Panc1 (cell line): ENCODE measurements around the gene SLIT3. TPM values are rescaled to one million over a fixed set of nuclear protein-coding genes. Genes with fewer than 3 reads are reported as not detected.

Experiments used
- ATAC-seq: fragments of 200-7000 bp; cut with Tn5 transposase; 2 replicates; pipeline ENCODE4 v1.9.1; 2020; ENCODE audit warnings: mild to moderate bottlenecking, moderate library complexity
- BruUV-seq: library from RNA; stranded (reverse); fragments of 400-500 nt; replicated peaks from 2 replicates; lab custom pipeline; 2021; lab: Mats Ljungman, UMichigan
- CTCF ChIA-PET: fragments of 300-600 bp; sonication (Branson Sonifier 250); formaldehyde crosslinking; loops from one replicate; lab custom pipeline; 2022; ENCODE audit warnings: antibody characterized with exemption; lab: Charles Lee
- POLR2A ChIA-PET: fragments of 300-600 bp; sonication (Branson Sonifier 250); formaldehyde crosslinking; loops from one replicate; lab custom pipeline; 2022; ENCODE audit warnings: antibody characterized with exemption; lab: Charles Lee
- DNase-seq: peaks from one replicate; pipeline ENCODE4 v3.0.0-alpha.2; 2010; ENCODE audit warnings: low read depth, low spot score
- H3K27ac ChIP-seq: 2 replicates; pipeline ENCODE4 v1.5.1; 2011; ENCODE audit warnings: mild to moderate bottlenecking, low read length, inconsistent platforms
- H3K27me3 ChIP-seq: fragments of 200-500 bp; sonication (Bioruptor generic); 2 replicates; pipeline ENCODE4 v1.6.0; 2014; ENCODE audit warnings: low read length, inconsistent platforms; ENCODE audit not compliant: control insufficient read depth, insufficient read depth
- H3K36me3 ChIP-seq: fragments of 200-500 bp; sonication (Bioruptor generic); 2 replicates; pipeline ENCODE4 v1.5.1; 2014; ENCODE audit warnings: inconsistent platforms, mild to moderate bottlenecking, low read length, moderate library complexity; ENCODE audit not compliant: control insufficient read depth, insufficient read depth
- H3K4me1 ChIP-seq: 2 replicates; pipeline ENCODE4 v1.5.1; 2011; ENCODE audit warnings: inconsistent platforms, mild to moderate bottlenecking, low read length, moderate library complexity; ENCODE audit not compliant: control insufficient read depth, insufficient read depth
- H3K4me3 ChIP-seq, 2 experiments: 2 replicates each; pipeline ENCODE4 v1.5.1; 2011 to 2012; ENCODE audit warnings: low read depth in 2 of 2, low read length in 2 of 2, mild to moderate bottlenecking in 2 of 2, inconsistent platforms in 1 of 2, moderate library complexity in 1 of 2
- H3K9me3 ChIP-seq: fragments of 200-500 bp; sonication (Bioruptor generic); 2 replicates; pipeline ENCODE4 v1.5.1; 2014; ENCODE audit warnings: low read depth, mild to moderate bottlenecking, inconsistent platforms, low read length, moderate library complexity; ENCODE audit not compliant: control insufficient read depth, insufficient read depth
- CTCF ChIP-seq: fragments of 450-650 bp; IDR thresholded peaks from 2 replicates; pipeline ENCODE4 v1.5.1; 2017; ENCODE audit warnings: mild to moderate bottlenecking
- POLR2AphosphoS5 ChIP-seq: IDR thresholded peaks from 2 replicates; pipeline ENCODE4 v1.6.1; 2012; ENCODE audit warnings: mild to moderate bottlenecking, low read depth, low read length, moderate library complexity
- REST ChIP-seq, 2 experiments: IDR thresholded peaks; 2 replicates each; pipeline ENCODE4 v1.6.1; 2011 to 2012; ENCODE audit warnings: low read depth in 2 of 2, control low read depth in 1 of 2, low read length in 1 of 2, mild to moderate bottlenecking in 1 of 2, moderate library complexity in 1 of 2; ENCODE audit not compliant: insufficient read depth in 1 of 2
- SIN3A ChIP-seq: IDR thresholded peaks from 2 replicates; pipeline ENCODE4 v1.6.1; 2012; ENCODE audit warnings: low read depth, mild to moderate bottlenecking, low read length, moderate library complexity, borderline replicate concordance; ENCODE audit not compliant: insufficient read depth
- TCF7L2 ChIP-seq: IDR thresholded peaks from 2 replicates; pipeline ENCODE4 v1.6.1; 2011; ENCODE audit warnings: mild to moderate bottlenecking, low read depth, low read length, inconsistent platforms
- in situ Hi-C: cut with HindIII; loops from 2 replicates; pipeline ENCODE4 v1.10.0; 2016; ENCODE audit warnings: low sequenced_read_pairs, low pct_unique_long_range_greater_than_20kb
- intact Hi-C: fragments of 100-400 bp; cut with micrococcal nuclease; formaldehyde crosslinking; loops from one replicate; pipeline ENCODE4 v1.10.0; 2022; ENCODE audit not compliant: unreplicated experiment
- total RNA-seq: library from RNA; stranded (reverse); gene quantifications from one replicate; pipeline ENCODE4 v1.2.1, GENCODE V29; 2021; ENCODE audit not compliant: unreplicated experiment

SLIT3 gene
- total RNA-seq, 1 experiment from 2014 or later: 26.4 TPM

DNA sequence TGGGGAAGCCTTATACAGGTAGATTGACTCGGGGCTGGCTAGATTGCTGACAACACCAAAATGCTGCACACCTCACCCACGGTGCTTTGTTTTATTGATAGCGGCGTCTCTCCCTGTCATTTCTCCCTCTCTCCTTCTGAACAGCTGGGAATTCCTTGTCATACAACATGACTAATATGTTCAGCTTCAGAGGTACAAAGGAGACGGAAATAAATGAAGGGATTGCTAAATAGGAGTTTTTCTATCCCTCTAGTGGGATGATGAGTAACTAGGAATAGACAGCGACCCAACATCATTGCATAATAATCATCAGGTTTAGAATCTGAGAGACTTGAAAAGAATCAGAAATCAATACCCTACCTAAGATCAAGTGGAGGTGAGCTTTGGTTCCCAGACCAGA, 384.1 kb downstream of the SLIT3 start:
- Histone ChIP-seq H3K9me3 (no peaks in the 10 kb centered on the region), H3K27me3 (peaks cover 8% of the 10 kb centered on the region), H3K27ac (no peak overlapping the region), H3K4me1 (no peaks in the 10 kb centered on the region), H3K4me3 (no peak overlapping the region), H3K36me3 (no peaks in the 10 kb centered on the region)
- in situ Hi-C loops: no loop called here
- no peak for ATAC-seq
- intact Hi-C loops: no loop called here
- CTCF ChIA-PET: no interaction called here
- no peak for TF ChIP-seq REST (IDR thresholded peaks at IDR 0.05; ENCODE audit: insufficient read depth in 1 of 2, low read depth in 2 of 2, low read length in 1 of 2)
- TF ChIP-seq TCF7L2: no peak
- TF ChIP-seq POLR2AphosphoS5: no peak
- TF ChIP-seq CTCF: no peak
- no peak for TF ChIP-seq SIN3A
- no peak for DNase-seq
- POLR2A ChIA-PET: no interaction called here
- BruUV-seq: no TSS peak

GRCh38 chr5:168916266-168916665, 384.7 kb downstream of the SLIT3 start:
- Histone ChIP-seq H3K4me1 (no peaks in the 10 kb centered on the region), H3K27me3 (peaks cover 8% of the 10 kb centered on the region), H3K9me3 (no peaks in the 10 kb centered on the region), H3K36me3 (no peaks in the 10 kb centered on the region), H3K4me3 (no peak overlapping the region), H3K27ac (no peak overlapping the region)
- ChIA-PET CTCF (no interaction called here), POLR2A (no interaction called here)
- no peak for DNase-seq
- no peak for ATAC-seq
- no peak for TF ChIP-seq REST (IDR thresholded peaks at IDR 0.05; ENCODE audit: insufficient read depth in 1 of 2, low read depth in 2 of 2, low read length in 1 of 2)
- no peak for TF ChIP-seq CTCF
- no peak for TF ChIP-seq TCF7L2
- no peak for TF ChIP-seq SIN3A
- TF ChIP-seq POLR2AphosphoS5: no peak
- in situ Hi-C loops: no loop called here
- BruUV-seq: no TSS peak
- intact Hi-C loops: no loop called here
